ENCODE data around the gene CCDC85A. TPM values are rescaled to one million over a fixed set of nuclear protein-coding genes. Genes with fewer than 3 reads are reported as not detected.

The CCDC85A gene
- total RNA-seq, 1 donor from 2014 or later: not detected

DNA sequence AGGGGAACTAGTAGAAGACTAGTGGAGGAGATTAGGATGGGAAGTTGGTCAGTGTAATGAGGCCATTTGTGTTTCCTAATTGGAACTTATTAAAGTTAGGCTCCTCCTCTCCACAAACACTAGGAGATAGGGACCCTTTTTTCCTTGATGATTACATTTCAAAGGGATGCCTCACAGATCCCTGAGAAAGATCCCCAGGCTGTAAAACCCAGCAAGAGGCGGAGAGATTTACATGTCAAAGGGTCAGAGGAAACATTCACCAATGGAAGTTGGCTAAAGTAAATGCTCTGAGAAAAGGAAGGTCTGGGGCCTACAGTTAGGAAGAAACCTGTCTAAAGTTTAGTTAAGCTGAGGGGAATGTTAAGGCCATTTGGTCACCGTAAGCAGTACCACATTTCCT lies 1.4 kb upstream of the CCDC85A start:
- Mint-ChIP-seq H3K4me3 (no peak overlapping the region), H3K9me3 (no peaks in the 10 kb centered on the region), H3K27ac (no peak overlapping the region), H3K36me3 (ENCODE audit: low read depth) (no peaks in the 10 kb centered on the region), H3K4me1 (peaks cover 13% of the 10 kb centered on the region), H3K27me3 (peaks cover 53% of the 10 kb centered on the region)
- no peak for DNase-seq
- ChIA-PET POLR2A (no interaction called here), CTCF (interaction anchor here (1.2 to 1.6 kb wide), 2 partner anchors 136 to 1337 kb away, joined by 3 to 8 read pairs; no protein-coding TSS in a partner anchor)
- no peak for ATAC-seq (ENCODE audit: low read depth)
- TF ChIP-seq, protein P1, sequence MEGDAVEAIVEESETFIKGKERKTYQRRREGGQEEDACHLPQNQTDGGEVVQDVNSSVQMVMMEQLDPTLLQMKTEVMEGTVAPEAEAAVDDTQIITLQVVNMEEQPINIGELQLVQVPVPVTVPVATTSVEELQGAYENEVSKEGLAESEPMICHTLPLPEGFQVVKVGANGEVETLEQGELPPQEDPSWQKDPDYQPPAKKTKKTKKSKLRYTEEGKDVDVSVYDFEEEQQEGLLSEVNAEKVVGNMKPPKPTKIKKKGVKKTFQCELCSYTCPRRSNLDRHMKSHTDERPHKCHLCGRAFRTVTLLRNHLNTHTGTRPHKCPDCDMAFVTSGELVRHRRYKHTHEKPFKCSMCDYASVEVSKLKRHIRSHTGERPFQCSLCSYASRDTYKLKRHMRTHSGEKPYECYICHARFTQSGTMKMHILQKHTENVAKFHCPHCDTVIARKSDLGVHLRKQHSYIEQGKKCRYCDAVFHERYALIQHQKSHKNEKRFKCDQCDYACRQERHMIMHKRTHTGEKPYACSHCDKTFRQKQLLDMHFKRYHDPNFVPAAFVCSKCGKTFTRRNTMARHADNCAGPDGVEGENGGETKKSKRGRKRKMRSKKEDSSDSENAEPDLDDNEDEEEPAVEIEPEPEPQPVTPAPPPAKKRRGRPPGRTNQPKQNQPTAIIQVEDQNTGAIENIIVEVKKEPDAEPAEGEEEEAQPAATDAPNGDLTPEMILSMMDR (IDR thresholded peaks at IDR 0.05): no peak
- intact Hi-C loops (cut with micrococcal nuclease): no loop called here

DNA sequence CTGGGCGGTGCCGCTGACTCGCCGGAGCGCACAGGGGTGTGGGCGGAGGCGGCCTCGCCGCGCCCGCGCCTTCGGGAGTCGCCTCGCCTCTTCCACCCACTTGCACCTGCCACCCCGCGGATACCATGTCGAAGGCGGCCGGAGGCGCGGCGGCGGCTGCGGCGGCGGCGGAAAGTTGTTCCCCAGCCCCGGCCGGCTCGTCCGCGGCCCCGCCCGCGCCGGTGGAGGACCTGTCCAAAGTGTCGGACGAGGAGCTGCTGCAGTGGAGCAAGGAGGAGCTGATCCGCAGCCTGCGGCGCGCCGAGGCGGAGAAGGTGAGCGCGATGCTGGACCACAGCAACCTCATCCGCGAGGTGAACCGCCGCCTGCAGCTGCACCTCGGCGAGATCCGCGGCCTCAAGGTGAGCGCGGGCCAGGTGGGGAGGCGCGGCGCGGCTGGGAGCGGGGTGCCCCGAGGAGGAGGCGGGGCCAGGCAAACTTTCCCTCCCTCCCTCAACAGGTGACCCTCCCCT lies 766 bp downstream of the CCDC85A start:
- POLR2A ChIA-PET: no interaction called here

DNA sequence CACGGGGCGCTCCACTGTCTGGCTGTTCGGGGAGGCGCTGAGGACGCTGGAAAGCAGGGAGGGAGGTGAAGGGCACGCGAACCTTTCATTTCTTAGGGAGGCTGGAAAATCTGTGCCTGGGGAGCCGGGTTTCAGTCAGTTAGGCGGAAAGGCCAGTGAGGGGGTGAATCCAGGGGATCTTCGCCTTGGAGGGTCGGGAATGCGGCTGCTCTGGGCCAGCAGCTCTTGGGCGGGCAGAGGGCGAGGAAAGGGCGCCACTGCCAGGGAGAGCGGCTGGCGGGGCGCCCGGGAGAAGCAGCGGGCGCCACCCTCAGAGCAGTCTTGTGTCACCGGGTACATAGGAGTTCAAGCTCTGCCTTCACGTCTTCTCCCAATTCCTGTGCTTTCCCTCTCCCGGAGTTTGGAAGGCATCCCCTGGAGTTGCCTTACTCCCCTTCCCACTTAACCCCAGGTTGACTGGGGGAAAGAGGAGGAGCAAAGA lies 1.4 kb downstream of the CCDC85A start:
- no peak for DNase-seq
- Mint-ChIP-seq H3K27me3 (peaks cover 62% of the 10 kb centered on the region), H3K4me3 (peak overlapping the region; percentile 52), H3K9me3 (no peaks in the 10 kb centered on the region), H3K4me1 (peaks cover 13% of the 10 kb centered on the region), H3K36me3 (ENCODE audit: low read depth) (no peaks in the 10 kb centered on the region), H3K27ac (no peak overlapping the region)
- ATAC-seq (ENCODE audit: low read depth): no peak
- TF ChIP-seq, protein P1 (IDR thresholded peaks at IDR 0.05): no peak
- intact Hi-C loops (cut with micrococcal nuclease): no loop called here
- ChIA-PET POLR2A (no interaction called here), CTCF (no interaction called here)

More for the DNA sequence above, 766 bp downstream of the CCDC85A start:
- intact Hi-C loops (cut with micrococcal nuclease): no loop called here
- H3K27ac Mint-ChIP-seq: no peak overlapping the region
- peaks cover 13% of the 10 kb centered on the region for H3K4me1 Mint-ChIP-seq
- H3K9me3 Mint-ChIP-seq: no peaks in the 10 kb centered on the region
- DNase-seq (no peak), ATAC-seq (ENCODE audit: low read depth) (no peak)
- H3K4me3 Mint-ChIP-seq: no peak overlapping the region
- no peaks in the 10 kb centered on the region for H3K36me3 Mint-ChIP-seq (ENCODE audit: low read depth)
- CTCF ChIA-PET: interaction anchor here (1.2 to 1.7 kb wide), 3 partner anchors 18 to 1333 kb away, joined by 3 to 8 read pairs (median 4); no protein-coding TSS in a partner anchor
- TF ChIP-seq, protein P1 (IDR thresholded peaks at IDR 0.05): no peak
- H3K27me3 Mint-ChIP-seq: peaks cover 60% of the 10 kb centered on the region

DNA sequence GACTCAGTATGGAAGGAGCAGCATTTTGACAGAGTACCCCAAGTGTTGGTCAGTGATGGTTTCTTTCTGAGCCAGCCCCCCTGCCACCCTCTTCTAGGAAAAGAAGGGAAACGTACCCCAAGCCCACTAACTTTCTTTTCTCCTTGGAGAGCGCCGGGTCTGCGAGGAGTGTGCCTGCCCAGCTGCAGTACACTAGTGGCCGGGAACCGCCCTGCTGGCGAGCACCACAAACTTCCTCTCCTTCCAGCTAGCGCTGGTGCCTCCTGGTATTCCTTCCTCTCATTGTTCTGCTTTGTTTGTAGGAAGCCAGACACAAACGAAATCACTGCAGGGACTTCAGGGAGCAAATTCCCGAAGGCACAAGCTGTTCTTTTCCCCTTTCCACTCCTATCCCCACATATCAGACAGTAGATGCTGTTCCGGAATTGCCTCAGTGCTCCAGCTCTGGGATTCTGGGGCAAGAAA lies 1.8 kb downstream of the CCDC85A start:
- intact Hi-C loops (cut with micrococcal nuclease): no loop called here
- no peak overlapping the region for H3K27ac Mint-ChIP-seq
- H3K4me1 Mint-ChIP-seq: peaks cover 13% of the 10 kb centered on the region
- H3K36me3 Mint-ChIP-seq (ENCODE audit: low read depth): no peaks in the 10 kb centered on the region
- H3K4me3 Mint-ChIP-seq: peak overlapping the region; percentile 52
- TF ChIP-seq, protein P1 (IDR thresholded peaks at IDR 0.05): no peak
- POLR2A ChIA-PET: no interaction called here
- H3K9me3 Mint-ChIP-seq: no peaks in the 10 kb centered on the region
- CTCF ChIA-PET: no interaction called here
- ATAC-seq (ENCODE audit: low read depth) (no peak), DNase-seq (no peak)
- H3K27me3 Mint-ChIP-seq: peaks cover 65% of the 10 kb centered on the region

DNA sequence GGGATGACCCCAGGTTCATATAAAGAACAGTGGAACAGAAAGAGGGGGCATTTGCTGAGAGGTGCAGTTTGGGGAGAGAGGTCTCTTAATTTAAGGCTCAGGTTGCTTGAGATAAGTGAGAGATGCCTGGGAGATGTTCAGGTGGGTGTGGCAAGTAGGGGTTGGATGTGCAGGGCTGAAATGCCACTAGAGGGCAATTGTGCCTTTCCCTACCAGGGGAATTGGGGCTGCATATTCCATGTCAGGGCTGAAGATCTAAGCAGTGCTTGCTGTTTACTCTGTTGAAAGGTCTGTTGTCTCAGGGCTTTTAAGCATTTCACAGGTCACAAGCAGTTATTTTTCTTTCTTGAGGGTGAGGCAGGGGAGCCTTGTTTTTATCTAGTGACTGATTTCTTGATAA lies 7.8 kb downstream of the CCDC85A start:
- CTCF ChIA-PET: interaction anchor here (1.0 kb wide), 1 partner anchor 8 kb away, joined by 3 read pairs; the partner anchor contains the start of gene CCDC85A
- Mint-ChIP-seq H3K27me3 (peaks cover 30% of the 10 kb centered on the region), H3K9me3 (no peaks in the 10 kb centered on the region), H3K4me1 (no peaks in the 10 kb centered on the region), H3K36me3 (ENCODE audit: low read depth) (no peaks in the 10 kb centered on the region), H3K27ac (no peak overlapping the region), H3K4me3 (no peak overlapping the region)
- DNase-seq: no peak
- intact Hi-C loops (cut with micrococcal nuclease): no loop called here
- POLR2A ChIA-PET: no interaction called here
- no peak for ATAC-seq (ENCODE audit: low read depth)
- TF ChIP-seq, protein P1 (IDR thresholded peaks at IDR 0.05): no peak

Data from activated B cell treated with CpG ODN at 0.5 μM for 24 hours (primary cell).